ENCODE results near the gene QRSL1.
"Not testable (repeated sequence)": the region's sequence is repeated elsewhere in the genome, so short reads cannot be mapped to it uniquely, and the experiment has no call there.

QRSL1 gene

GRCh38 chr6:106629103-106629858, at the start of gene QRSL1, which contains the start of gene RTN4IP1:
QRSL1 (plus strand) TSS chr6:106629578; CDS start chr6:106629682, 104 bp downstream.
RTN4IP1 (minus strand) TSS chr6:106629498; CDS start chr6:106629021, 477 bp downstream.
- TF ChIP-seq, protein P1, sequence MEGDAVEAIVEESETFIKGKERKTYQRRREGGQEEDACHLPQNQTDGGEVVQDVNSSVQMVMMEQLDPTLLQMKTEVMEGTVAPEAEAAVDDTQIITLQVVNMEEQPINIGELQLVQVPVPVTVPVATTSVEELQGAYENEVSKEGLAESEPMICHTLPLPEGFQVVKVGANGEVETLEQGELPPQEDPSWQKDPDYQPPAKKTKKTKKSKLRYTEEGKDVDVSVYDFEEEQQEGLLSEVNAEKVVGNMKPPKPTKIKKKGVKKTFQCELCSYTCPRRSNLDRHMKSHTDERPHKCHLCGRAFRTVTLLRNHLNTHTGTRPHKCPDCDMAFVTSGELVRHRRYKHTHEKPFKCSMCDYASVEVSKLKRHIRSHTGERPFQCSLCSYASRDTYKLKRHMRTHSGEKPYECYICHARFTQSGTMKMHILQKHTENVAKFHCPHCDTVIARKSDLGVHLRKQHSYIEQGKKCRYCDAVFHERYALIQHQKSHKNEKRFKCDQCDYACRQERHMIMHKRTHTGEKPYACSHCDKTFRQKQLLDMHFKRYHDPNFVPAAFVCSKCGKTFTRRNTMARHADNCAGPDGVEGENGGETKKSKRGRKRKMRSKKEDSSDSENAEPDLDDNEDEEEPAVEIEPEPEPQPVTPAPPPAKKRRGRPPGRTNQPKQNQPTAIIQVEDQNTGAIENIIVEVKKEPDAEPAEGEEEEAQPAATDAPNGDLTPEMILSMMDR (conservative IDR thresholded peaks at IDR 0.05) = no peak
- peak; percentile 93 for TF ChIP-seq ZFX (IDR thresholded peaks at IDR 0.05)

DNA sequence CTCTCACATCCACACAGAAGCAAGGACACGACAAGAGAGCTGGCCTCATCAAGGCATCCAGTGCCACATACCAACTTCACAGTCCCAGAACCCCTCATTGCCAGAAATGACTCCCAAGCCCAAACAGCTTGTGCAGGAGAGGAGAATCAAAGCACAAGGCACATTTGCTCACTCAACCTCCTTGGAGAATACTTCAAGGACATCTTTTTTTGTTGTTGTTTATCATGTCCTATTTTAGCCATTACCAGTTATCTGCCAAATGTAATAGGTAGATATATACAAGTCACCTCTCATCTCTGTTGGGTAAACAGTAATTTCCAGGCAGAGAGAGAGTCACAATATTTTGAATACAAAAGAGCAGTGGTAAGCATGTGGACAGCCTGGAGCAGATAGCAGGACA, 47.9 kb upstream of the QRSL1 start:
- H3K27ac ChIP-seq = no peak overlapping the region
- no peak for TF ChIP-seq ZFX (IDR thresholded peaks at IDR 0.05)
- TF ChIP-seq, protein P1 (conservative IDR thresholded peaks at IDR 0.05) = no peak

More at GRCh38 chr6:106629103-106629858, at the start of gene QRSL1, which contains the start of gene RTN4IP1:
- H3K27ac ChIP-seq = peak within 1 kb of the TSS; percentile 84

GRCh38 chr6:106586815-106587415, 42.5 kb upstream of the QRSL1 start:
- H3K27ac ChIP-seq = no peak overlapping the region
- TF ChIP-seq ZFX (IDR thresholded peaks at IDR 0.05) = no peak
- TF ChIP-seq, protein P1 (conservative IDR thresholded peaks at IDR 0.05) = no peak

GRCh38 chr6:106588937-106589336, 40.4 kb upstream of the QRSL1 start:
- not testable (repeated sequence) for H3K27ac ChIP-seq

DNA sequence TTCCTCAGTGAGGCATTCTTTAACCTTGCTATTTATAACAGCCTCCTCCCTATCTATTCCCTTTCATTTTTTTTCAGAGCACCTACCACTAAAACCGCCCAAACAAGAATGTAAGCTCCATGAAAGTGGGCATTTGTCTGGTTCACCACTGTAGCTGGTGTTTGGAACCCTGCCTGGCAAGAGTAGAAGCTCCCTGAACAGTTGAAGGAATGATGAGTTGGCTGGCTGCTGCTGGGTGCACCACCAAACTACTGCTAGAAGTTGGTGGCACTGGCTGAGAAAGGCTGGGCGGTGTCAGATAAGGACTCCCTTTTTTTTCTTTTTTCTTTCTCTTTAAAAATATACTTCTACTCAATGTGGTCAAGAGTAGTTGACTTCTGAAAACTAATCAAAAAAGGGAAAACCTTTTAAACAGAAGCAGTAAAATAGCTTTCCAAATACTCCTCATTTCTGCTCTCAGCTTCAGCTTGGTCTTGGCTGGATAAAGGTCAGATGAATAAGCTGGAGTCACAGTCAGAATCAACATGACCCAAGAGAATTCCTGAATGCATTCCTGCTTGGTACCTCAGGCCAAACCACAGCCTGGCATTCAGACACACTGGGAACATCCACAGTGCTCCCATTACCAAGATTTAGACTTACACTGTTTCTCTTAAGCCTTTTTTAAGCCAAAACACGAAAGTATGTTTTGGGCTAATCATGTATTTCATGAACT, 38.1 kb upstream of the QRSL1 start:
- TF ChIP-seq, protein P1 (conservative IDR thresholded peaks at IDR 0.05) = no peak
- TF ChIP-seq ZFX (IDR thresholded peaks at IDR 0.05) = no peak
- no peak overlapping the region for H3K27ac ChIP-seq

- no peak overlapping the region for H3K27ac ChIP-seq
- TF ChIP-seq, protein P1 (conservative IDR thresholded peaks at IDR 0.05) = no peak
- no peak for TF ChIP-seq ZFX (IDR thresholded peaks at IDR 0.05)
These were observed 29.9 kb upstream of the QRSL1 start for GRCh38 chr6:106599440-106599839.

DNA sequence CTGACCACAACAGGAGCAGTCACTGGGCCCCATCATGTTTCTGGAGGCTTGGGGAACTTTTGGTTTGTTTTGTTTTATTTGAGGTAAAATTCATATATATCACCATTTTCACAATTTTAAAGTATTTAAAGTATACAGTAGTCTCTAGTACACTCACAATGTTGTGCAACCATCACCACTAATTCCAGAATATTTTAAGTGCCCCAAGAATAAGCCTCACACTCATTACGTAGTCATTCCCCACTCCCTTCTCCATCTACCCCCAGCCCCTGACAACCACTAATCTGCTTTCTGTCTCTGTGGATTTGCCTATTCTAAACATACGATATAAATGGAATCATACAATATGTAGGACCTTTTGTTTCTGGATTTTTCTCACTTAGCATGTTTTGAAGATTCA, 29.0 kb upstream of the QRSL1 start:
- no peak overlapping the region for H3K27ac ChIP-seq
- no peak for TF ChIP-seq ZFX (IDR thresholded peaks at IDR 0.05)

DNA sequence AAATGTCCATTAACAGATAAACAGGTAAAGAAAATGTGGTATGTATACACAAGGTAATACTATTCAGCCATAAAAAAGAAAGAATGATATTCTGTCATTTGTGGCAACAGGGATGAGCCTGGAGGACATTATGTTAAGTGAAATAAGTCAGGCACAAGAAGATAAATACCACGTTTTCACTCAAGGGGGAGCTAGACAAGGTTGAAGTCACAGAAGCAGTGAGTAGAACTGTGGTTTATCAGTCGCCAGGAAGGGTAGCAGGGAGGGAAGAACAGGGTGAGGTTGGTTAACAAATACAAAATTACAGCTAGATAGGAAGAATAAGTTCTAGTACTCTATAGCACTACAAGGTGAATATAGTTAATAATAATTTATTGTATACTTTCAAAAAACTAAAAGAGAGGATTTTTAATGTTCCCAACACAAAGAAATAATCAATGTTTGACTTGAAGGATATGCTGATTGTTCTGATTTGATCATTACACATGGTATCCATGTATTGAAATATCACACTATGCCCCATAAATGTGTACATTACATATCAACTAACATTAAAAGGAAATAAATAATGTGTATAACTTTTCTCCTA, 21.2 kb upstream of the QRSL1 start:
- no peak overlapping the region for H3K27ac ChIP-seq

More for the DNA sequence above, 21.2 kb upstream of the QRSL1 start:
- TF ChIP-seq, protein P1 (conservative IDR thresholded peaks at IDR 0.05) = peak; percentile 60
- no peak for TF ChIP-seq ZFX (IDR thresholded peaks at IDR 0.05)
